Lower lobe of right lung (tissue), 2 donors: ENCODE results near the gene SEMA4B. TPM values are rescaled to one million over a fixed set of nuclear protein-coding genes. Genes with fewer than 3 reads are reported as not detected.
A peak's percentile ranks its signal among the peaks of the same experiment; 100 is the strongest.

Experiments used
- ATAC-seq, 2 donors: fragments of 200-7000 bp; cut with Tn5 transposase; one replicate each; pipeline ENCODE4 v1.9.1; 2020 to 2022; ENCODE audit warnings: mild to moderate bottlenecking in 2 of 2, moderate library complexity in 2 of 2
- DNase-seq: peaks from one replicate; pipeline ENCODE4 v3.0.0-alpha.2; 2020
- H3K27ac ChIP-seq: fragments of 200-600 bp; one replicate; pipeline ENCODE4 v1.8.0; 2022
- H3K27me3 ChIP-seq: fragments of 200-600 bp; one replicate; pipeline ENCODE4 v1.8.0; 2022; ENCODE audit warnings: low read depth
- H3K36me3 ChIP-seq: fragments of 200-600 bp; one replicate; pipeline ENCODE4 v1.8.0; 2022; ENCODE audit warnings: mild to moderate bottlenecking
- H3K4me1 ChIP-seq: fragments of 200-600 bp; one replicate; pipeline ENCODE4 v1.8.0; 2022
- H3K4me3 ChIP-seq: fragments of 200-600 bp; one replicate; pipeline ENCODE4 v1.8.0; 2022; ENCODE audit warnings: mild to moderate bottlenecking
- H3K9me3 ChIP-seq: fragments of 200-600 bp; one replicate; pipeline ENCODE4 v1.8.0; 2022
- intact Hi-C: fragments of 100-400 bp; cut with DNase I; formaldehyde crosslinking; loops from one replicate; pipeline ENCODE4 v1.11.0; 2022
- total RNA-seq: library from RNA; stranded (reverse); fragmentation: NEBNext Ultra II Directional; extraction: Animal tissue kit (Norgen Biotek cat#: 25700); gene quantifications from one replicate; pipeline ENCODE4 v1.2.1, GENCODE V29; 2021
- TF ChIP-seq, protein P1 (sequence below): fragments of 200-600 bp; IDR thresholded peaks from one replicate; pipeline ENCODE4 v1.8.0; 2022; ENCODE audit warnings: antibody characterized with exemption, mild to moderate bottlenecking
- donor health status: DM: no; HTN: yes; CAD: no; lungs with severe emphysema.

The SEMA4B gene
- total RNA-seq, 1 donor from 2014 or later = 48.1 TPM

DNA sequence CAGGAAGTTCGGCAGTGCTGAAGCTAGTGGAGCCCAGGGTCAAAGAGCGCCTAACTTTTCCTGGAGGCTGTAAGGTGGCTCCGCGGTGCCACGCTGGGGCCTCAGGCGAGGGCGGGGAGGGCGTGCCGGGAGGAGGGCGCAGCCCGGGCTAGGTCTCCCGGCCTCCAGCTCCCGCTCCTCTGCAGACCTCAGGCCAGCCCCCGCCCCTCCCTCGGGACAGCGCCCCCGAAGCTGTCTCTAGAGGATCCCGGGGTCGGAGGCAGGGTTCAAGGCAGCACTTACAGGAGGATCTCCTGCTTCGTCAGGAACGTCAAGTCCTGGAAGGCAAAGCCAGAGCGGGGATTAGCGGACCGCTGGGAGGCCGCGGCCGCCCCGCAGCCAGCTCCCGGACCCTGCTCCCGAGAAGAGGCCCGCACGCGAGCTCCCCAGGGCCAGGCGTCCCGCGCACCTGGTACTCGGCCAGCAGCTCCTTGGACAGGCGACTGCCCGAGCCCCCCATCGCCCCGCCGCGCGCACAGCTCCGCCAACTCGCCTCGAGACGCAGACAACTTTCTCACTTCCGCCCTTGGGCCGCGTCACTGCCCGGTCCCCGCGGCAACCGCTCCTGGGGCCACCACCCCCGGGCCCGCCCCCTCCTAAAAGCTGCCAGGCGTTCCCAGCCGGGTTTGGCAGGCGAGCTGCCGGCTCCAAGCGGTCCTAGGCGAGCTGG is 32.4 kb downstream of the SEMA4B start, which contains the start of gene CIB1:
Gene CIB1, minus strand, starts transcription at position 555 of the 709 bp plus-strand sequence. Its CDS starts 56 bp downstream, at position 499.
- ATAC-seq (peak; percentile 97), DNase-seq (peak; percentile 99)
- Histone ChIP-seq H3K27ac (peak within 1 kb of the TSS; percentile 95), H3K4me1 (peaks cover 39% of the 10 kb centered on the region), H3K9me3 (no peaks in the 10 kb centered on the region), H3K27me3 (no peaks in the 10 kb centered on the region), H3K4me3 (peak within 1 kb of the TSS; percentile 88), H3K36me3 (peaks cover 53% of the 10 kb centered on the region)
- TF ChIP-seq, protein P1, sequence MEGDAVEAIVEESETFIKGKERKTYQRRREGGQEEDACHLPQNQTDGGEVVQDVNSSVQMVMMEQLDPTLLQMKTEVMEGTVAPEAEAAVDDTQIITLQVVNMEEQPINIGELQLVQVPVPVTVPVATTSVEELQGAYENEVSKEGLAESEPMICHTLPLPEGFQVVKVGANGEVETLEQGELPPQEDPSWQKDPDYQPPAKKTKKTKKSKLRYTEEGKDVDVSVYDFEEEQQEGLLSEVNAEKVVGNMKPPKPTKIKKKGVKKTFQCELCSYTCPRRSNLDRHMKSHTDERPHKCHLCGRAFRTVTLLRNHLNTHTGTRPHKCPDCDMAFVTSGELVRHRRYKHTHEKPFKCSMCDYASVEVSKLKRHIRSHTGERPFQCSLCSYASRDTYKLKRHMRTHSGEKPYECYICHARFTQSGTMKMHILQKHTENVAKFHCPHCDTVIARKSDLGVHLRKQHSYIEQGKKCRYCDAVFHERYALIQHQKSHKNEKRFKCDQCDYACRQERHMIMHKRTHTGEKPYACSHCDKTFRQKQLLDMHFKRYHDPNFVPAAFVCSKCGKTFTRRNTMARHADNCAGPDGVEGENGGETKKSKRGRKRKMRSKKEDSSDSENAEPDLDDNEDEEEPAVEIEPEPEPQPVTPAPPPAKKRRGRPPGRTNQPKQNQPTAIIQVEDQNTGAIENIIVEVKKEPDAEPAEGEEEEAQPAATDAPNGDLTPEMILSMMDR = no peak
- intact Hi-C loops = no loop called here

DNA sequence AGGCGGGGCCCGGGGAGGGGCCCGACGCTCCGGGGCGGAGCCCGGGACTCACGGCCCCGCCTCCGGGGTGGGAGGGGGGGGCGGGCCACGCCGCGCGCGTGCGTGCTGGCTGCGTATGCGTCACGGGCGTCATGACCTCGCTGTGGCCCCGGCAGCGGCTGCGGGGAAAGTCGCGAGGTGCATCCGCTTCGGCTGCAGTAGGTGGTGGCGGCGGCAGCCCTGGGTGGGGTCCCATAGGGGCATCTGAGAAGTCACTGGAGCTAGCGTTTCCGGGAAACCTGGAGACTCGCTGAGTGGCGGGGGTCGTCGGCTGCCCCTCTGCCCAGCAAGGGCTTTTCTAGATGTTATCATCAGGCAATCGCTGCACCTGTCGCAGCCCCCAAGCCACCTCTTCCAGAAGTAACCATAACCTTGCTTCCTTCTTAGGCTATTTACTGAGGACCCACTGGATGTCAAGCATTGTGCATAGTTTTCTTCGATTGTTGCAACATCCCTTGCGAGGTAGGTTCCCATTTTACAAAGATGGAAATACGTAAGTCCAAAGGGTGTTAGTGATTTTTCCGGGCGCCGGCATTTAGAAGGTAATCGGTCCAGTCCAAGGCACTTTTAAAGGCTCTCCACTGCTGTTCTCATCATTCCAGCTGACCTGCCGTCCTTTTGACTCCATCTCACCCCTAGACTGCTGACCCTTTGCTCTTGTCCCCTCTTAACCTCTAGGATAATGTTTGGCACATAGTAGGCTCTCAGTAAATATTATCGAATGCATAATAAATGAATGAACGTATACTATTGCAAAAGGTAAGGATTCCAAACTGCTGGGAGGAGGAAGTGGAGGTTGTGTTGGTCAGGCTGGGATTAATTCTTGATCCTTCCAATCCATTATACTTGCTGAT is 33.2 kb downstream of the SEMA4B start, which contains the start of gene GDPGP1:
Gene GDPGP1, plus strand, starts transcription at position 114 of the 893 bp plus-strand sequence. CDS start 6,700 bp downstream, outside the sequence.
- intact Hi-C loops = no loop called here
- Histone ChIP-seq H3K4me3 (peak within 1 kb of the TSS; percentile 88), H3K27me3 (no peaks in the 10 kb centered on the region), H3K9me3 (no peaks in the 10 kb centered on the region), H3K27ac (peak within 1 kb of the TSS; percentile 95), H3K4me1 (peaks cover 39% of the 10 kb centered on the region), H3K36me3 (peaks cover 50% of the 10 kb centered on the region)
- ATAC-seq (no peak), DNase-seq (no peak)
- TF ChIP-seq, protein P1 = no peak

DNA sequence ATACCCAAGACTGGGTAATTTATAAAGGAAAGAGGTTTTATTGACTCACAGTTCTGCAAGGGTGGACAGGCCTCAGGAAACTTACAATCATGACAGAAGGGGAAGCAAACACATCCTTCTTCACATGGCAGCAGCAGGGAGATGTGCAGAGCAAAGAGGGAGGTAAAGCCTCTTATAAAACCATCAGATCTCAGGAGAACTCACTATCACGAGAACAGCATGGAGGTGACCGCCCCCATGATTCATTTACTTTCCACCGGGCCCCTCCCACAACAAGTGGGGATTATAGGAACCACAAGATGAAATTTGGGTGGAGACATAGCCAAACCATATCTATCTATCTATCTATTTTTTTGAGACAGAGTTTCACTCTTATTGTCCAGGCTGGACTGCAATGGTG is 38.2 kb downstream of the SEMA4B start:
- Histone ChIP-seq H3K36me3 (peaks cover 55% of the 10 kb centered on the region), H3K4me3 (no peak overlapping the region), H3K4me1 (peaks cover 6% of the 10 kb centered on the region), H3K27ac (no peak overlapping the region), H3K27me3 (no peaks in the 10 kb centered on the region), H3K9me3 (no peaks in the 10 kb centered on the region)
- no peak for DNase-seq
- intact Hi-C loops = no loop called here
- no peak for ATAC-seq
- TF ChIP-seq, protein P1 = no peak

- TF ChIP-seq, protein P1 = no peak
- intact Hi-C loops = no loop called here
- peaks cover 55% of the 10 kb centered on the region for H3K36me3 ChIP-seq
- H3K4me3 ChIP-seq = no peak overlapping the region
- DNase-seq = no peak
- no peak for ATAC-seq
- no peaks in the 10 kb centered on the region for H3K27me3 ChIP-seq
- H3K9me3 ChIP-seq = no peaks in the 10 kb centered on the region
- no peak overlapping the region for H3K27ac ChIP-seq
- H3K4me1 ChIP-seq = no peaks in the 10 kb centered on the region
These were observed 39.7 kb downstream of the SEMA4B start for GRCh38 chr15:90240856-90241255.

GRCh38 chr15:90241343-90242192 is 40.4 kb downstream of the SEMA4B start:
- ATAC-seq = peak; percentile 21 to 23
- Histone ChIP-seq H3K27me3 (no peaks in the 10 kb centered on the region), H3K27ac (no peak overlapping the region), H3K9me3 (no peaks in the 10 kb centered on the region), H3K36me3 (peaks cover 48% of the 10 kb centered on the region), H3K4me3 (no peak overlapping the region), H3K4me1 (no peaks in the 10 kb centered on the region)
- TF ChIP-seq, protein P1 = no peak
- intact Hi-C loops = no loop called here
- DNase-seq = no peak
